B cell (primary cell): ENCODE measurements around the gene PDCD5. TPM values are rescaled to one million over a fixed set of nuclear protein-coding genes. Genes with fewer than 3 reads are reported as not detected.
"Not testable (repeated sequence)": the region's sequence is repeated elsewhere in the genome, so short reads cannot be mapped to it uniquely, and the experiment has no call there.

Source experiments
- ATAC-seq: fragments of 200-7000 bp; cut with Tn5 transposase; one replicate; pipeline ENCODE4 v1.10.0; 2021; ENCODE audit warnings: low read depth, mild to moderate bottlenecking, moderate number of reproducible peaks, moderate library complexity
- CTCF ChIA-PET: fragments of 350-600 bp; sonication (Branson Sonifier 250); formaldehyde crosslinking; loops from one replicate; lab custom pipeline; 2021; ENCODE audit warnings: antibody characterized with exemption, inconsistent platforms; lab: Charles Lee
- POLR2A ChIA-PET: fragments of 350-600 bp; sonication (Branson Sonifier 250); formaldehyde crosslinking; loops from one replicate; lab custom pipeline; 2021; ENCODE audit warnings: antibody characterized with exemption; lab: Charles Lee
- DNase-seq: peaks from one replicate; pipeline ENCODE4 v3.0.0; 2013
- H2AFZ ChIP-seq: 2 replicates; pipeline ENCODE4 v1.6.1; 2012; ENCODE audit warnings: mild to moderate bottlenecking, low read depth, low read length; ENCODE audit not compliant: insufficient read depth, poor library complexity, severe bottlenecking
- H3K27ac ChIP-seq, 2 donors: 1 replicate in 1 of 2; 2 replicates in 1 of 2; pipeline ENCODE4 v1.5.1; 2012 to 2013; ENCODE audit warnings: low read length in 2 of 2, mild to moderate bottlenecking in 2 of 2, moderate library complexity in 1 of 2
- H3K27me3 ChIP-seq, 4 experiments: fragments of 200-600 bp in 1 of 4; sonication (generic) in 1 of 4; replicated peaks in 1 of 4; 1 replicate in 2 of 4; 2 replicates in 2 of 4; pipeline versions ENCODE4 v1.6.1 to v1.7.0; 2013 to 2016; ENCODE audit warnings: low read length in 3 of 4, mild to moderate bottlenecking in 2 of 4, mixed read lengths in 1 of 4, moderate library complexity in 1 of 4; ENCODE audit not compliant: insufficient read depth in 4 of 4, control insufficient read depth in 3 of 4; ENCODE audit errors: control extremely low read depth in 1 of 4
- H3K36me3 ChIP-seq, 2 experiments: replicated peaks in 1 of 2; 1 replicate in 1 of 2; 2 replicates in 1 of 2; pipeline versions ENCODE4 v1.6.1 to v1.7.1; 2013; ENCODE audit warnings: low read length in 1 of 2; ENCODE audit not compliant: insufficient read depth in 2 of 2, control insufficient read depth in 1 of 2; ENCODE audit errors: control extremely low read depth in 1 of 2, extremely low read depth in 1 of 2
- H3K4me1 ChIP-seq, 2 donors: fragments of 200-600 bp in 1 of 2; sonication (generic) in 1 of 2; 1 replicate in 1 of 2; 2 replicates in 1 of 2; pipeline versions ENCODE4 v1.5.1 to v1.6.1; 2013 to 2017; ENCODE audit warnings: low read length in 2 of 2; ENCODE audit not compliant: control insufficient read depth in 2 of 2, insufficient read depth in 2 of 2
- H3K4me2 ChIP-seq: replicated peaks from 2 replicates; pipeline ENCODE3; 2012; ENCODE audit warnings: mild to moderate bottlenecking, low read depth, low read length; ENCODE audit not compliant: poor library complexity, severe bottlenecking
- H3K4me3 ChIP-seq, 5 experiments: fragments of 200-600 bp in 1 of 5; sonication (generic) in 1 of 5; 1 replicate in 3 of 5; 2 replicates in 2 of 5; pipeline versions ENCODE4 v1.5.1 to v1.7.0; 2011 to 2016; ENCODE audit warnings: low read length in 4 of 5, mild to moderate bottlenecking in 4 of 5, low read depth in 2 of 5, control low read depth in 1 of 5, moderate library complexity in 1 of 5; ENCODE audit not compliant: insufficient read depth in 1 of 5; ENCODE audit errors: control extremely low read depth in 1 of 5, extremely low read depth in 1 of 5
- H3K79me2 ChIP-seq: fragments of 200-600 bp; sonication (generic); one replicate; pipeline ENCODE4 v1.6.0; 2016; ENCODE audit warnings: low read length; ENCODE audit not compliant: control insufficient read depth, insufficient read depth
- H3K9ac ChIP-seq: fragments of 200-600 bp; sonication (generic); 2 replicates; pipeline ENCODE4 v1.6.1; 2017; ENCODE audit warnings: mild to moderate bottlenecking, low read length, moderate library complexity
- H3K9me3 ChIP-seq, 3 donors: one replicate each; pipeline versions ENCODE4 v1.6.1 to v1.7.1; 2013; ENCODE audit warnings: low read length in 2 of 3; ENCODE audit not compliant: control insufficient read depth in 2 of 3, insufficient read depth in 1 of 3; ENCODE audit errors: control extremely low read depth in 1 of 3
- H4K20me1 ChIP-seq: 2 replicates; pipeline ENCODE4 v1.6.0; 2012; ENCODE audit warnings: mild to moderate bottlenecking, low read length; ENCODE audit not compliant: insufficient read depth, control insufficient read depth, poor library complexity, severe bottlenecking
- H3K27ac Mint-ChIP-seq: one replicate; pipeline ENCODE4 v1.8.0; 2021; ENCODE audit warnings: mixed read lengths
- H3K27me3 Mint-ChIP-seq: one replicate; pipeline ENCODE4 v1.8.0; 2021; ENCODE audit warnings: mixed read lengths
- H3K4me1 Mint-ChIP-seq: one replicate; pipeline ENCODE4 v1.8.0; 2021; ENCODE audit warnings: mixed read lengths
- H3K4me3 Mint-ChIP-seq: one replicate; pipeline ENCODE4 v1.8.0; 2021; ENCODE audit warnings: mixed read lengths
- H3K9me3 Mint-ChIP-seq: one replicate; pipeline ENCODE4 v1.8.0; 2022; ENCODE audit warnings: mixed read lengths; ENCODE audit not compliant: insufficient read depth
- CTCF ChIP-seq: fragments of 200-600 bp; IDR thresholded peaks from one replicate; pipeline ENCODE4 v1.8.0; 2022; ENCODE audit warnings: antibody characterized with exemption, mild to moderate bottlenecking
- EZH2 ChIP-seq: IDR thresholded peaks from 2 replicates; pipeline ENCODE4 v1.6.1; 2012; ENCODE audit warnings: borderline replicate concordance, low read depth, mild to moderate bottlenecking, moderate library complexity, low read length; ENCODE audit not compliant: insufficient read depth, poor library complexity, severe bottlenecking
- WGBS: methylation state at CpG from one replicate; pipeline ENCODE4 v1.1.5; 2013; ENCODE audit warnings: missing lambda C conversion rate; ENCODE audit not compliant: insufficient coverage; 5-methylcytosine and 5-hydroxymethylcytosine counted together
- intact Hi-C: fragments of 100-400 bp; cut with micrococcal nuclease; formaldehyde crosslinking; loops from one replicate; pipeline ENCODE4 v1.10.0; 2022
- polyA plus RNA-seq: library from polyadenylated mRNA; depleted of rRNA; stranded (reverse); fragments of >200 nt; gene quantifications from 2 replicates; pipeline ENCODE4 v1.2.3, GENCODE V29; 2012
- total RNA-seq, 2 donors: library from RNA; stranded (reverse); fragments of 120-200 nt in 1 of 2; gene quantifications; 1 replicate in 1 of 2; 2 replicates in 1 of 2; pipeline versions ENCODE4 v1.2.3 to v1.2.4, GENCODE V29; 2013 to 2022

PDCD5 gene
- total and polyA plus RNA-seq, 2 donors (not counting 1 experiment from before 2014, with no cell fraction given), result 34.8 to 39.5 TPM

DNA sequence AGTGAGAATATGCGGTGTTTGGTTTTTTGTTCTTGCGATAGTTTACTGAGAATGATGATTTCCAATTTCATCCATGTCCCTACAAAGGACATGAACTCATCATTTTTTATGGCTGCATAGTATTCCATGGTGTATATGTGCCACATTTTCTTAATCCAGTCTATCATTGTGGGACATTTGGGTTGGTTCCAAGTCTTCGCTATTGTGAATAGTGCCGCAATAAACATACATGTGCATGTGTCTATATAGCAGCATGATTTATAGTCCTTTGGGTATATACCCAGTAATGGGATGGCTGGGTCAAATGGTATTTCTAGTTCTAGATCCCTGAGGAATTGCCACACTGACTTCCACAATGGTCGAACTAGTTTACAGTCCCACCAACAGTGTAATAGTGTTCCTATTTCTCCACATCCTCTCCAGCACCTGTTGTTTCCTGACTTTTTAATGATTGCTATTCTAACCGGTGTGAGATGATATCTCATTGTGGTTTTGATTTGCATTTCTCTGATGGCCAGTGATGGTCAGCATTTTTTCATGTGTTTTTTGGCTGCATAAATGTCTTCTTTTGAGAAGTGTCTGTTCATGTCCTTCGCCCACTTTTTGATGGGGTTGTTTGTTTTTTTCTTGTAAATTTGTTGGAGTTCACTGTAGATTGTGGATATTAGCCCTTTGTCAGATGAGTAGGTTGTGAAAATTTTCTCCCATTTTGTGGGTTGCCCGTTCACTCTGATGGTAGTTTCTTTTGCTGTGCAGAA lies 6.9 kb downstream of the PDCD5 start:
- H3K27ac Mint-ChIP-seq, H2AFZ ChIP-seq, H3K79me2 ChIP-seq, H3K4me3 Mint-ChIP-seq, DNase-seq, intact Hi-C loops, H3K9ac ChIP-seq, ATAC-seq, H3K4me2 ChIP-seq, H3K4me1 ChIP-seq, H4K20me1 ChIP-seq, H3K4me1 Mint-ChIP-seq, H3K4me3 ChIP-seq, POLR2A ChIA-PET, H3K9me3 ChIP-seq, H3K27me3 ChIP-seq, H3K9me3 Mint-ChIP-seq, H3K27ac ChIP-seq, H3K27me3 Mint-ChIP-seq: not testable (repeated sequence)
- H3K36me3 ChIP-seq, result peaks cover 5 to 24% of the 10 kb centered on the region in 2 experiments
- WGBS, result no CpG with 5 or more reads among the region's 8 CpGs
- CTCF ChIA-PET, result interaction anchor here (0.6 kb wide), 1 partner anchor 68 kb away, joined by 4 read pairs; no protein-coding TSS in a partner anchor

- ATAC-seq (no peak), DNase-seq (no peak)
- Mint-ChIP-seq H3K27ac (no peak overlapping the region), H3K4me1 (no peaks in the 10 kb centered on the region), H3K9me3 (no peaks in the 10 kb centered on the region), H3K27me3 (no peaks in the 10 kb centered on the region), H3K4me3 (no peak overlapping the region)
- Histone ChIP-seq H3K9me3 (no peaks in the 10 kb centered on the region), H3K4me3 (no peak overlapping the region), H2AFZ (no peak overlapping the region), H3K9ac (no peak overlapping the region), H3K4me2 (no peak overlapping the region), H3K79me2 (no peaks in the 10 kb centered on the region), H3K36me3 (peaks cover 10 to 33% of the 10 kb centered on the region in 2 experiments), H3K27me3 (no peaks in the 10 kb centered on the region), H3K27ac (no peak overlapping the region), H4K20me1 (no peaks in the 10 kb centered on the region), H3K4me1 (no peaks in the 10 kb centered on the region)
- intact Hi-C loops, result no loop called here
- POLR2A ChIA-PET, result no interaction called here
- no peak for TF ChIP-seq EZH2
- TF ChIP-seq CTCF, result no peak
- no CpG with 5 or more reads among the region's 2 CpGs for WGBS
- CTCF ChIA-PET, result no interaction called here
Observed at GRCh38 chr19:32594021-32594420, 13.0 kb downstream of the PDCD5 start.
